Thoracic aorta (tissue), 2 donors: ENCODE measurements around the gene LNX2. TPM values are rescaled to one million over a fixed set of nuclear protein-coding genes. Genes with fewer than 3 reads are reported as not detected.

ENCODE experiments used
- ATAC-seq: fragments of 150-250 bp; one replicate; pipeline ENCODE4 v1.8.0; 2017; ENCODE audit warnings: low read depth; ENCODE audit not compliant: insufficient number of reproducible peaks, low FRiP score
- DNase-seq: peaks from one replicate; pipeline ENCODE4 v3.0.0-alpha.2; 2020; ENCODE audit warnings: low spot score
- H3K27ac ChIP-seq, 2 donors: fragments of 200-600 bp; sonication (generic); 1 replicate in 1 of 2; 2 replicates in 1 of 2; pipeline ENCODE4 v1.5.1; 2016; ENCODE audit warnings: mild to moderate bottlenecking in 2 of 2, moderate library complexity in 2 of 2
- H3K27me3 ChIP-seq: fragments of 200-600 bp; sonication (generic); replicated peaks from 2 replicates; pipeline ENCODE4 v1.6.0; 2016; ENCODE audit warnings: mild to moderate bottlenecking; ENCODE audit not compliant: insufficient read depth
- H3K36me3 ChIP-seq: fragments of 200-600 bp; sonication (generic); one replicate; pipeline ENCODE4 v1.5.1; 2016
- H3K4me1 ChIP-seq, 2 donors: fragments of 200-600 bp; sonication (generic); 1 replicate in 1 of 2; 2 replicates in 1 of 2; pipeline versions ENCODE4 v1.5.1 to v1.6.0; 2016; ENCODE audit warnings: low read depth in 2 of 2, mild to moderate bottlenecking in 1 of 2; ENCODE audit not compliant: control insufficient read depth in 1 of 2
- H3K4me3 ChIP-seq: fragments of 200-600 bp; sonication (generic); 2 replicates; pipeline ENCODE4 v1.5.1; 2016; ENCODE audit warnings: mild to moderate bottlenecking
- H3K9me3 ChIP-seq: fragments of 200-600 bp; sonication (generic); 2 replicates; pipeline ENCODE4 v1.5.1; 2016
- CTCF ChIP-seq: fragments of 200-600 bp; sonication (generic); IDR thresholded peaks from one replicate; pipeline ENCODE4 v1.5.1; 2019; ENCODE audit warnings: antibody characterized with exemption
- total RNA-seq, 2 donors: library from RNA; depleted of rRNA; stranded (reverse); fragments of >200 nt; gene quantifications; one replicate each; pipeline versions ENCODE4 v1.1.0 to v1.2.3, GENCODE V29; 2016

LNX2 gene
- total RNA-seq, 2 donors from 2014 or later = 7.1 to 7.6 TPM

- no peak for DNase-seq
- H3K4me3 ChIP-seq = no peak overlapping the region
- no peak overlapping the region for H3K27ac ChIP-seq
- no peaks in the 10 kb centered on the region for H3K9me3 ChIP-seq
- no peak for TF ChIP-seq CTCF
- no peaks in the 10 kb centered on the region for H3K4me1 ChIP-seq
- H3K36me3 ChIP-seq = no peaks in the 10 kb centered on the region
- no peaks in the 10 kb centered on the region for H3K27me3 ChIP-seq
- no peak for ATAC-seq
Measured at GRCh38 chr13:27504128-27504867, 116.0 kb downstream of the LNX2 start.

GRCh38 chr13:27500806-27501534 is 119.4 kb downstream of the LNX2 start:
- ATAC-seq = no peak
- no peaks in the 10 kb centered on the region for H3K9me3 ChIP-seq
- no peak overlapping the region for H3K4me3 ChIP-seq
- no peaks in the 10 kb centered on the region for H3K36me3 ChIP-seq
- TF ChIP-seq CTCF = no peak
- no peak for DNase-seq
- H3K4me1 ChIP-seq = no peaks in the 10 kb centered on the region
- no peak overlapping the region for H3K27ac ChIP-seq
- H3K27me3 ChIP-seq = no peaks in the 10 kb centered on the region

- ATAC-seq = no peak
- Histone ChIP-seq H3K9me3 (no peaks in the 10 kb centered on the region), H3K4me3 (no peak overlapping the region), H3K27ac (no peak overlapping the region), H3K27me3 (no peaks in the 10 kb centered on the region), H3K36me3 (no peaks in the 10 kb centered on the region), H3K4me1 (no peaks in the 10 kb centered on the region)
- DNase-seq = no peak
- no peak for TF ChIP-seq CTCF
Measured at GRCh38 chr13:27497563-27498230, 122.6 kb downstream of the LNX2 start.

GRCh38 chr13:27496536-27497273 is 123.6 kb downstream of the LNX2 start:
- Histone ChIP-seq H3K4me1 (no peaks in the 10 kb centered on the region), H3K36me3 (no peaks in the 10 kb centered on the region), H3K9me3 (no peaks in the 10 kb centered on the region), H3K4me3 (no peak overlapping the region), H3K27me3 (no peaks in the 10 kb centered on the region), H3K27ac (no peak overlapping the region)
- ATAC-seq (no peak), DNase-seq (no peak)
- no peak for TF ChIP-seq CTCF

GRCh38 chr13:27496006-27496405 is 124.3 kb downstream of the LNX2 start:
- Histone ChIP-seq H3K4me1 (no peaks in the 10 kb centered on the region), H3K27ac (no peak overlapping the region), H3K27me3 (no peaks in the 10 kb centered on the region), H3K4me3 (no peak overlapping the region), H3K36me3 (no peaks in the 10 kb centered on the region), H3K9me3 (no peaks in the 10 kb centered on the region)
- no peak for ATAC-seq
- no peak for DNase-seq
- no peak for TF ChIP-seq CTCF
